CD14-positive monocyte (primary cell): ENCODE data around the gene EPB41L4A. TPM values are rescaled to one million over a fixed set of nuclear protein-coding genes. Genes with fewer than 3 reads are reported as not detected.

Experiments used
- DNase-seq, 3 donors: peaks; one replicate each; pipeline ENCODE4 v3.0.0-alpha.2; 2011 to 2022
- H2AFZ ChIP-seq: 2 replicates; pipeline ENCODE4 v1.6.0; 2012; ENCODE audit warnings: mild to moderate bottlenecking, low read depth, low read length, inconsistent platforms; ENCODE audit not compliant: insufficient read depth, poor library complexity, severe bottlenecking
- H3K27ac ChIP-seq, 2 donors: 1 replicate in 1 of 2; 2 replicates in 1 of 2; pipeline ENCODE4 v1.5.1; 2012 to 2013; ENCODE audit warnings: low read length in 2 of 2, control low read depth in 1 of 2, inconsistent platforms in 1 of 2, low read depth in 1 of 2, mild to moderate bottlenecking in 1 of 2
- H3K27me3 ChIP-seq, 2 donors: one replicate each; pipeline versions ENCODE4 v1.6.0 to v1.6.1; 2011 to 2013; ENCODE audit warnings: low read length in 2 of 2; ENCODE audit not compliant: control insufficient read depth in 2 of 2, insufficient read depth in 2 of 2
- H3K36me3 ChIP-seq, 2 donors: replicated peaks in 1 of 2; 1 replicate in 1 of 2; 2 replicates in 1 of 2; pipeline versions ENCODE4 v1.5.1 to v1.6.1; 2012 to 2013; ENCODE audit warnings: low read length in 2 of 2, control low read depth in 1 of 2, inconsistent platforms in 1 of 2, mild to moderate bottlenecking in 1 of 2; ENCODE audit not compliant: insufficient read depth in 2 of 2, control insufficient read depth in 1 of 2
- H3K4me1 ChIP-seq, 2 donors: 1 replicate in 1 of 2; 2 replicates in 1 of 2; pipeline versions ENCODE4 v1.5.1 to v1.6.1; 2012 to 2013; ENCODE audit warnings: low read length in 2 of 2, control low read depth in 1 of 2, inconsistent platforms in 1 of 2, mild to moderate bottlenecking in 1 of 2, moderate library complexity in 1 of 2; ENCODE audit not compliant: insufficient read depth in 2 of 2, control insufficient read depth in 1 of 2
- H3K4me2 ChIP-seq: replicated peaks from 2 replicates; pipeline ENCODE3; 2012; ENCODE audit warnings: low read length, moderate library complexity, mild to moderate bottlenecking; ENCODE audit not compliant: poor library complexity, severe bottlenecking; ENCODE audit errors: extremely low read depth
- H3K4me3 ChIP-seq, 3 experiments: fragments of 200-600 bp in 1 of 3; sonication (generic) in 1 of 3; replicated peaks in 1 of 3; 1 replicate in 2 of 3; 2 replicates in 1 of 3; pipeline ENCODE4 v1.5.1; 2011 to 2013; ENCODE audit warnings: low read length in 3 of 3, mild to moderate bottlenecking in 3 of 3, control low read depth in 2 of 3, low read depth in 2 of 3, inconsistent platforms in 1 of 3, moderate library complexity in 1 of 3
- H3K79me2 ChIP-seq: 2 replicates; pipeline ENCODE4 v1.6.0; 2012; ENCODE audit warnings: mild to moderate bottlenecking, control low read depth, inconsistent platforms, low read length, moderate library complexity; ENCODE audit not compliant: insufficient read depth
- H3K9ac ChIP-seq: 2 replicates; pipeline ENCODE4 v1.6.0; 2017; ENCODE audit warnings: low read length, mild to moderate bottlenecking; ENCODE audit not compliant: insufficient read depth, poor library complexity, severe bottlenecking
- H3K9me3 ChIP-seq, 2 donors: replicated peaks in 1 of 2; 1 replicate in 1 of 2; 2 replicates in 1 of 2; pipeline versions ENCODE4 v1.5.1 to v1.6.1; 2012 to 2013; ENCODE audit warnings: low read length in 2 of 2, control low read depth in 1 of 2; ENCODE audit not compliant: control insufficient read depth in 1 of 2, insufficient read depth in 1 of 2
- H4K20me1 ChIP-seq: 2 replicates; pipeline ENCODE4 v1.6.0; 2012; ENCODE audit warnings: mild to moderate bottlenecking, low read length, control low read depth, moderate library complexity; ENCODE audit not compliant: insufficient read depth
- H3K27ac Mint-ChIP-seq, 7 donors: one replicate each; pipeline ENCODE4 v1.8.0; 2020; ENCODE audit warnings: mild to moderate bottlenecking in 7 of 7, mixed read lengths in 7 of 7, moderate library complexity in 6 of 7, inconsistent platforms in 2 of 7
- H3K27me3 Mint-ChIP-seq, 3 donors: one replicate each; pipeline ENCODE4 v1.8.0; 2021 to 2022; ENCODE audit warnings: low read depth in 3 of 3, mild to moderate bottlenecking in 3 of 3, mixed read lengths in 3 of 3, moderate library complexity in 3 of 3, inconsistent platforms in 1 of 3
- H3K36me3 Mint-ChIP-seq, 2 donors: one replicate each; pipeline ENCODE4 v1.8.0; 2020; ENCODE audit warnings: mixed read lengths in 2 of 2, inconsistent platforms in 1 of 2, mild to moderate bottlenecking in 1 of 2
- H3K4me1 Mint-ChIP-seq: one replicate; pipeline ENCODE4 v1.8.0; 2020; ENCODE audit warnings: mild to moderate bottlenecking, mixed read lengths
- H3K4me3 Mint-ChIP-seq, 2 donors: one replicate each; pipeline ENCODE4 v1.8.0; 2020; ENCODE audit warnings: mild to moderate bottlenecking in 2 of 2, mixed read lengths in 2 of 2, moderate library complexity in 1 of 2
- H3K9me3 Mint-ChIP-seq, 7 donors: one replicate each; pipeline ENCODE4 v1.8.0; 2020 to 2022; ENCODE audit warnings: mixed read lengths in 7 of 7, mild to moderate bottlenecking in 6 of 7, moderate library complexity in 6 of 7, inconsistent platforms in 2 of 7
- WGBS: methylation state at CpG from one replicate; pipeline ENCODE4 v1.1.5; 2013; ENCODE audit warnings: missing lambda C conversion rate; ENCODE audit not compliant: insufficient coverage; 5-methylcytosine and 5-hydroxymethylcytosine counted together
- intact Hi-C, 2 donors: fragments of 100-400 bp; cut with micrococcal nuclease; formaldehyde crosslinking; loops; one replicate each; pipeline versions ENCODE4 v1.15.0 to v1.15.1; 2023
- polyA plus RNA-seq, 3 donors: library from polyadenylated mRNA; depleted of rRNA in 1 of 3; unstranded in 2 of 3; stranded (reverse) in 1 of 3; fragments of 300-500 nt in 2 of 3; fragments of >200 nt in 1 of 3; fragmentation: Illumina TruSeq in 2 of 3; gene quantifications; 1 replicate in 2 of 3; 2 replicates in 1 of 3; pipeline ENCODE4 v1.2.3, GENCODE V29; 2012 to 2021
- TF ChIP-seq, protein P1 (sequence below): fragments of 200-600 bp; IDR thresholded peaks from one replicate; pipeline ENCODE4 v1.8.0; 2022; ENCODE audit warnings: antibody characterized with exemption, mild to moderate bottlenecking

EPB41L4A gene
- polyA plus RNA-seq, 3 donors: 0.01 to 0.05 TPM; not detected in 1

GRCh38 chr5:112174959-112175594 lies 244.0 kb downstream of the EPB41L4A start:
- Mint-ChIP-seq H3K9me3 (no peaks in the 10 kb centered on the region), H3K36me3 (no peaks in the 10 kb centered on the region), H3K27ac (no peak overlapping the region), H3K4me1 (no peaks in the 10 kb centered on the region), H3K4me3 (no peak overlapping the region), H3K27me3 (peaks cover 1 to 7% (median 7%) of the 10 kb centered on the region in 3 donors)
- intact Hi-C loops: loop anchor here (5.0 to 10.0 kb wide), 4 partner anchors 240 to 582 kb away; partner anchors contain the start of gene EPB41L4A (in 1 of the 2)
- Histone ChIP-seq H3K4me1 (no peaks in the 10 kb centered on the region), H2AFZ (no peak overlapping the region), H3K4me2 (no peak overlapping the region), H3K9me3 (no peaks in the 10 kb centered on the region), H3K79me2 (no peaks in the 10 kb centered on the region), H3K36me3 (no peaks in the 10 kb centered on the region), H3K27ac (no peak overlapping the region), H3K9ac (no peak overlapping the region), H3K4me3 (no peak overlapping the region), H3K27me3 (peaks cover 5 to 7% of the 10 kb centered on the region in 2 donors), H4K20me1 (no peaks in the 10 kb centered on the region)
- WGBS: 36% methylated on average over 2 of the region's 8 CpGs
- TF ChIP-seq, protein P1, sequence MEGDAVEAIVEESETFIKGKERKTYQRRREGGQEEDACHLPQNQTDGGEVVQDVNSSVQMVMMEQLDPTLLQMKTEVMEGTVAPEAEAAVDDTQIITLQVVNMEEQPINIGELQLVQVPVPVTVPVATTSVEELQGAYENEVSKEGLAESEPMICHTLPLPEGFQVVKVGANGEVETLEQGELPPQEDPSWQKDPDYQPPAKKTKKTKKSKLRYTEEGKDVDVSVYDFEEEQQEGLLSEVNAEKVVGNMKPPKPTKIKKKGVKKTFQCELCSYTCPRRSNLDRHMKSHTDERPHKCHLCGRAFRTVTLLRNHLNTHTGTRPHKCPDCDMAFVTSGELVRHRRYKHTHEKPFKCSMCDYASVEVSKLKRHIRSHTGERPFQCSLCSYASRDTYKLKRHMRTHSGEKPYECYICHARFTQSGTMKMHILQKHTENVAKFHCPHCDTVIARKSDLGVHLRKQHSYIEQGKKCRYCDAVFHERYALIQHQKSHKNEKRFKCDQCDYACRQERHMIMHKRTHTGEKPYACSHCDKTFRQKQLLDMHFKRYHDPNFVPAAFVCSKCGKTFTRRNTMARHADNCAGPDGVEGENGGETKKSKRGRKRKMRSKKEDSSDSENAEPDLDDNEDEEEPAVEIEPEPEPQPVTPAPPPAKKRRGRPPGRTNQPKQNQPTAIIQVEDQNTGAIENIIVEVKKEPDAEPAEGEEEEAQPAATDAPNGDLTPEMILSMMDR: peak; percentile 84
- DNase-seq: peak; percentile 19 to 59 (median 54)

- H3K27me3 ChIP-seq: no peaks in the 10 kb centered on the region
- no peak overlapping the region for H3K9ac ChIP-seq
- DNase-seq: no peak
- H2AFZ ChIP-seq: no peak overlapping the region
- H3K4me3 ChIP-seq: no peak overlapping the region
- Mint-ChIP-seq H3K27ac (peak overlapping the region in 3 of 7 donors; percentile 31 to 54 (median 50)), H3K36me3 (peaks cover 57 to 62% of the 10 kb centered on the region in 2 donors), H3K4me1 (peaks cover 14% of the 10 kb centered on the region), H3K27me3 (no peaks in the 10 kb centered on the region), H3K9me3 (no peaks in the 10 kb centered on the region), H3K4me3 (no peak overlapping the region)
- TF ChIP-seq, protein P1: no peak
- no peaks in the 10 kb centered on the region for H4K20me1 ChIP-seq
- H3K36me3 ChIP-seq: peaks cover 44 to 59% of the 10 kb centered on the region in 2 donors
- intact Hi-C loops: loop anchor here in 1 of 2 donors (10.0 kb wide), 1 partner anchor 1071 kb away; the partner anchor contains the start of gene WDR36
- no peaks in the 10 kb centered on the region for H3K9me3 ChIP-seq
- H3K79me2 ChIP-seq: peaks cover 12% of the 10 kb centered on the region
- 100% methylated on average over 2 of the region's 3 CpGs for WGBS
- no peak overlapping the region for H3K4me2 ChIP-seq
- H3K4me1 ChIP-seq: peaks cover 8 to 11% of the 10 kb centered on the region in 2 donors
- no peak overlapping the region for H3K27ac ChIP-seq
Observed at GRCh38 chr5:112165897-112166737, 253.0 kb downstream of the EPB41L4A start.
